H9 (cell line): ENCODE measurements around the gene ADI1. TPM values are rescaled to one million over a fixed set of nuclear protein-coding genes. Genes with fewer than 3 reads are reported as not detected.

Experiments
- DNase-seq: peaks from one replicate; pipeline ENCODE4 v3.0.0-alpha.2; 2017
- H2AFZ ChIP-seq: one replicate; pipeline ENCODE4 v1.6.1; 2013; ENCODE audit warnings: mild to moderate bottlenecking, low read length, control low read depth, moderate library complexity
- H2AK5ac ChIP-seq: 2 replicates; pipeline ENCODE4 v1.6.1; 2013; ENCODE audit warnings: low read length, control low read depth, mixed read lengths; ENCODE audit not compliant: insufficient read length
- H2BK120ac ChIP-seq: one replicate; pipeline ENCODE4 v1.6.1; 2013; ENCODE audit warnings: low read depth, mild to moderate bottlenecking, low read length, control low read depth, inconsistent platforms; ENCODE audit not compliant: poor library complexity, severe bottlenecking
- H2BK12ac ChIP-seq: 2 replicates; pipeline ENCODE4 v1.6.1; 2013; ENCODE audit warnings: low read length, control low read depth, mixed read lengths, low read depth; ENCODE audit not compliant: insufficient read length
- H2BK15ac ChIP-seq: 2 replicates; pipeline ENCODE4 v1.6.1; 2013; ENCODE audit warnings: low read depth, low read length, control low read depth
- H2BK20ac ChIP-seq: one replicate; pipeline ENCODE4 v1.6.1; 2013; ENCODE audit warnings: low read depth, mild to moderate bottlenecking, low read length, control low read depth, inconsistent platforms; ENCODE audit not compliant: poor library complexity, severe bottlenecking
- H2BK5ac ChIP-seq: 2 replicates; pipeline ENCODE4 v1.6.1; 2013; ENCODE audit warnings: low read length, control low read depth, mixed read lengths; ENCODE audit not compliant: insufficient read length
- H3K14ac ChIP-seq: 2 replicates; pipeline ENCODE4 v1.6.1; 2013; ENCODE audit warnings: low read length, control low read depth; ENCODE audit not compliant: insufficient read depth
- H3K18ac ChIP-seq: 2 replicates; pipeline ENCODE4 v1.6.1; 2013; ENCODE audit warnings: low read depth, mild to moderate bottlenecking, mixed read lengths, low read length, control low read depth; ENCODE audit not compliant: insufficient read length
- H3K23ac ChIP-seq: 2 replicates; pipeline ENCODE4 v1.6.1; 2013; ENCODE audit warnings: low read length, control low read depth, mixed read lengths, low read depth; ENCODE audit not compliant: insufficient read length
- H3K23me2 ChIP-seq: 2 replicates; pipeline ENCODE4 v1.6.1; 2013; ENCODE audit warnings: low read depth, mild to moderate bottlenecking, mixed read lengths, low read length, control low read depth; ENCODE audit not compliant: insufficient read length, poor library complexity, severe bottlenecking
- H3K27ac ChIP-seq: 2 replicates; pipeline ENCODE4 v1.5.1; 2013; ENCODE audit warnings: low read length, control low read depth, mixed read lengths, low read depth; ENCODE audit not compliant: insufficient read length
- H3K27me3 ChIP-seq: 2 replicates; pipeline ENCODE4 v1.6.1; 2013; ENCODE audit warnings: low read length, control low read depth, inconsistent platforms; ENCODE audit not compliant: insufficient read depth
- H3K4ac ChIP-seq: 2 replicates; pipeline ENCODE4 v1.6.1; 2013; ENCODE audit warnings: low read depth, mild to moderate bottlenecking, control low read depth, inconsistent platforms, low read length, moderate library complexity
- H3K4me1 ChIP-seq: 2 replicates; pipeline ENCODE4 v1.6.1; 2013; ENCODE audit warnings: low read length, control low read depth, inconsistent platforms; ENCODE audit not compliant: insufficient read depth
- H3K4me2 ChIP-seq: 2 replicates; pipeline ENCODE4 v1.6.1; 2013; ENCODE audit warnings: low read length, control low read depth, mixed read lengths; ENCODE audit not compliant: insufficient read length, insufficient read depth
- H3K56ac ChIP-seq: 2 replicates; pipeline ENCODE4 v1.6.1; 2013; ENCODE audit warnings: low read depth, mild to moderate bottlenecking, mixed read lengths, low read length, control low read depth; ENCODE audit not compliant: insufficient read length
- H3K79me1 ChIP-seq: 2 replicates; pipeline ENCODE4 v1.6.1; 2013; ENCODE audit warnings: low read depth, mild to moderate bottlenecking, moderate library complexity, low read length, control low read depth, inconsistent platforms; ENCODE audit not compliant: insufficient read depth, poor library complexity, severe bottlenecking
- H3K79me2 ChIP-seq: 2 replicates; pipeline ENCODE4 v1.6.1; 2013; ENCODE audit warnings: low read length, control low read depth, inconsistent platforms; ENCODE audit not compliant: insufficient read depth
- H3K9ac ChIP-seq: 2 replicates; pipeline ENCODE4 v1.6.1; 2013; ENCODE audit warnings: low read length, control low read depth, mixed read lengths; ENCODE audit not compliant: insufficient read length; ENCODE audit errors: extremely low read depth
- H3K9me3 ChIP-seq: one replicate; pipeline ENCODE4 v1.6.1; 2013; ENCODE audit warnings: low read depth, low read length, inconsistent platforms; ENCODE audit not compliant: control insufficient read depth
- H3T11ph ChIP-seq: one replicate; pipeline ENCODE4 v1.6.1; 2013; ENCODE audit warnings: mild to moderate bottlenecking, low read length, control low read depth, inconsistent platforms
- H4K20me1 ChIP-seq: one replicate; pipeline ENCODE4 v1.6.1; 2013; ENCODE audit not compliant: control insufficient read depth, insufficient read length, insufficient read depth
- H4K5ac ChIP-seq: 2 replicates; pipeline ENCODE4 v1.6.1; 2013; ENCODE audit warnings: low read depth, mild to moderate bottlenecking, mixed read lengths, low read length, control low read depth; ENCODE audit not compliant: insufficient read length
- H4K8ac ChIP-seq: replicated peaks from 2 replicates; pipeline ENCODE4 v1.6.1; 2013; ENCODE audit warnings: low read length, control low read depth, mixed read lengths, low read depth; ENCODE audit not compliant: insufficient read length
- H4K91ac ChIP-seq: 2 replicates; pipeline ENCODE4 v1.6.1; 2013; ENCODE audit warnings: low read depth, mild to moderate bottlenecking, moderate library complexity, mixed read lengths, low read length, control low read depth; ENCODE audit not compliant: insufficient read length
- H3K27ac Mint-ChIP-seq, 3 experiments: 2 replicates in 2 of 3; 3 replicates in 1 of 3; pipeline ENCODE4 v1.8.0; 2020 to 2021; ENCODE audit warnings: mixed read lengths in 3 of 3, mild to moderate bottlenecking in 1 of 3, moderate library complexity in 1 of 3
- H3K27me3 Mint-ChIP-seq: 2 replicates; pipeline ENCODE4 v1.8.0; 2021; ENCODE audit warnings: low read depth, mild to moderate bottlenecking, moderate library complexity, mixed read lengths
- H3K36me3 Mint-ChIP-seq, 3 experiments: 2 replicates in 2 of 3; 3 replicates in 1 of 3; pipeline ENCODE4 v1.8.0; 2020 to 2021; ENCODE audit warnings: low read depth in 3 of 3, mixed read lengths in 3 of 3; ENCODE audit not compliant: insufficient read depth in 1 of 3
- H3K4me1 Mint-ChIP-seq, 2 experiments: 2 replicates each; pipeline ENCODE4 v1.8.0; 2020; ENCODE audit warnings: mixed read lengths in 2 of 2
- H3K4me3 Mint-ChIP-seq, 2 experiments: 2 replicates in 1 of 2; 3 replicates in 1 of 2; pipeline ENCODE4 v1.8.0; 2020 to 2021; ENCODE audit warnings: mild to moderate bottlenecking in 2 of 2, mixed read lengths in 2 of 2, moderate library complexity in 1 of 2
- H3K9me3 Mint-ChIP-seq, 2 experiments: 2 replicates in 1 of 2; 3 replicates in 1 of 2; pipeline ENCODE4 v1.8.0; 2020; ENCODE audit warnings: mild to moderate bottlenecking in 2 of 2, mixed read lengths in 2 of 2, moderate library complexity in 1 of 2
- WGBS: extraction: QIAGEN DNeasy Blood & Tissue Kit; methylation state at CpG from one replicate; pipeline ENCODE4 v1.1.7; 2013; ENCODE audit warnings: missing lambda C conversion rate, low lambda C conversion rate, mixed read lengths; ENCODE audit not compliant: insufficient read length; ENCODE audit errors: extremely low coverage; 5-methylcytosine and 5-hydroxymethylcytosine counted together
- total RNA-seq: library from RNA; stranded (reverse); gene quantifications from 2 replicates; pipeline ENCODE4 v1.2.1, GENCODE V29; 2021
- TF ChIP-seq, protein P1 (sequence below): fragments of 200-600 bp; sonication (generic); conservative IDR thresholded peaks from 3 replicates; pipeline ENCODE4 v1.8.0; 2021; ENCODE audit warnings: antibody characterized with exemption, mild to moderate bottlenecking

ADI1 gene
- total RNA-seq, 1 experiment from 2014 or later = 23.4 TPM

DNA sequence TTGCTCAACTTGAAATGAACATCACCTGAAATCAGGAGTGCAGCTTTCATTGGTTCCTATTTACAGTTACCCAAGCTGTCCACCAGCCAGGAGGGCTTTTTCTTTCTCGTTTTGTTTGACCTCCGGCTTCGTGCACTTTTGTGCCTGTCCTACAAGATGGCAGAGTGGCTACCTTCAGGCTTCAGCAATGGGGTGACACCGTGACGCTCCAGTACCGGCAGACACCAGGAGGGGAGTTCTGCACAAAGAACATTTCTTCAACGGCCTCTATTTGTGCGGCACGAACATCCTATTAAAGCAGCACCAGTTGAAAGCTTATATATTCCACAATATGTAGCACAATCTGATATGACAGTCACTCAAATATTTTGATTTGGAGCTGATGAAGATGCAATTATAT lies 20.5 kb upstream of the ADI1 start:
- H3K27me3 ChIP-seq = no peaks in the 10 kb centered on the region
- no peak overlapping the region for H2BK15ac ChIP-seq
- no peak overlapping the region for H3K14ac ChIP-seq
- H3K79me2 ChIP-seq = no peaks in the 10 kb centered on the region
- no peaks in the 10 kb centered on the region for H3K79me1 ChIP-seq
- Mint-ChIP-seq H3K4me1 (peaks cover 6 to 12% of the 10 kb centered on the region in 2 experiments), H3K36me3 (peaks cover 24 to 49% (median 48%) of the 10 kb centered on the region in 3 experiments; a peak in 6 of 7 replicates), H3K4me3 (no peak overlapping the region), H3K27ac (peak overlapping the region in 2 of 3 experiments; percentile 19 to 35; a peak in 1 of 7 replicates), H3K9me3 (no peaks in the 10 kb centered on the region), H3K27me3 (no peaks in the 10 kb centered on the region)
- TF ChIP-seq, protein P1, sequence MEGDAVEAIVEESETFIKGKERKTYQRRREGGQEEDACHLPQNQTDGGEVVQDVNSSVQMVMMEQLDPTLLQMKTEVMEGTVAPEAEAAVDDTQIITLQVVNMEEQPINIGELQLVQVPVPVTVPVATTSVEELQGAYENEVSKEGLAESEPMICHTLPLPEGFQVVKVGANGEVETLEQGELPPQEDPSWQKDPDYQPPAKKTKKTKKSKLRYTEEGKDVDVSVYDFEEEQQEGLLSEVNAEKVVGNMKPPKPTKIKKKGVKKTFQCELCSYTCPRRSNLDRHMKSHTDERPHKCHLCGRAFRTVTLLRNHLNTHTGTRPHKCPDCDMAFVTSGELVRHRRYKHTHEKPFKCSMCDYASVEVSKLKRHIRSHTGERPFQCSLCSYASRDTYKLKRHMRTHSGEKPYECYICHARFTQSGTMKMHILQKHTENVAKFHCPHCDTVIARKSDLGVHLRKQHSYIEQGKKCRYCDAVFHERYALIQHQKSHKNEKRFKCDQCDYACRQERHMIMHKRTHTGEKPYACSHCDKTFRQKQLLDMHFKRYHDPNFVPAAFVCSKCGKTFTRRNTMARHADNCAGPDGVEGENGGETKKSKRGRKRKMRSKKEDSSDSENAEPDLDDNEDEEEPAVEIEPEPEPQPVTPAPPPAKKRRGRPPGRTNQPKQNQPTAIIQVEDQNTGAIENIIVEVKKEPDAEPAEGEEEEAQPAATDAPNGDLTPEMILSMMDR = peak; percentile 25; the same call in 1 of the 3 replicates
- no peak overlapping the region for H2BK20ac ChIP-seq
- no peaks in the 10 kb centered on the region for H3K4me1 ChIP-seq
- no peak overlapping the region for H3K4me2 ChIP-seq
- WGBS = no CpG with 5 or more reads among the region's 9 CpGs
- H3K27ac ChIP-seq = no peak overlapping the region
- H2AFZ ChIP-seq = no peak overlapping the region
- no peak overlapping the region for H2BK120ac ChIP-seq
- no peaks in the 10 kb centered on the region for H3K9me3 ChIP-seq
- no peak overlapping the region for H2BK5ac ChIP-seq
- no peak overlapping the region for H3T11ph ChIP-seq
- no peak overlapping the region for H2BK12ac ChIP-seq
- DNase-seq = no peak
- no peak overlapping the region for H3K23ac ChIP-seq
- no peak overlapping the region for H3K56ac ChIP-seq
- no peak overlapping the region for H4K8ac ChIP-seq
- H4K91ac ChIP-seq = no peak overlapping the region
- H3K18ac ChIP-seq = no peak overlapping the region
- H3K23me2 ChIP-seq = no peaks in the 10 kb centered on the region
- H2AK5ac ChIP-seq = no peak overlapping the region
- H3K9ac ChIP-seq = no peak overlapping the region
- H4K5ac ChIP-seq = no peak overlapping the region
- no peaks in the 10 kb centered on the region for H4K20me1 ChIP-seq
- no peak overlapping the region for H3K4ac ChIP-seq
